UCSD-AML1 (cell line): ENCODE data around the gene VAV2.

Experiments used
- DNase-seq: peaks from one replicate; lab custom pipeline; 2025; ENCODE audit not compliant: unreplicated experiment; lab: John Stamatoyannopoulos, UW

The VAV2 gene

GRCh38 chr9:133803745-133804144 lies 188.4 kb downstream of the VAV2 start:
- no peak for DNase-seq

DNA sequence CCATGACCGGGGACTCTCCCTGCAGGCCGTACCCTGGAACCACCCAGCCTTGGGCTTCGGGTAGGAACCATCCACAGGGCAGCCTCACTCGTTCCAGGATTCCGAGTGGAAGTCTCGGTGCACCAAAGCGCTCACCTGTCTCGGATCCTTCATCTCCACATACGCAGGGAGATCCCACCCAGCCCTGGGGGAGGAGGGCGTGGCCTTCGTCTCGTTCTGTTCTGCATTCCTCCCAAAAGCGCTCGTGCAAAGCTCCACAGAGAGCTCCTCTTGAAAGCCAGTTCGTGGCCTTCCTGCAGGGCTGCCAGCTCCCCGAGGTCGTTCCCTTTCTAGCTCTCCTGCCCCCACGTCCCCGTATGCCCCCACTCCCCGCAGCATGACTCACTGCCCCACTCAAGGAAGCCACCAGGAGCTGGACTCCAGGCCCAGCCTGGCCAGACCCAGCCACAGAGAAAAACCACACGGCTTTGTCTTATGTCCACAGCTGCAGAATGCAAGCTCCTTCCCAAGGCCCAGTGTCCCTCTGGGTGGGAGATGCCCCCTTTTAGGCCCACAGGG lies 189.0 kb downstream of the VAV2 start:
- DNase-seq = no peak

- DNase-seq = no peak
Observed at GRCh38 chr9:133801739-133802138, 190.4 kb downstream of the VAV2 start.

DNA sequence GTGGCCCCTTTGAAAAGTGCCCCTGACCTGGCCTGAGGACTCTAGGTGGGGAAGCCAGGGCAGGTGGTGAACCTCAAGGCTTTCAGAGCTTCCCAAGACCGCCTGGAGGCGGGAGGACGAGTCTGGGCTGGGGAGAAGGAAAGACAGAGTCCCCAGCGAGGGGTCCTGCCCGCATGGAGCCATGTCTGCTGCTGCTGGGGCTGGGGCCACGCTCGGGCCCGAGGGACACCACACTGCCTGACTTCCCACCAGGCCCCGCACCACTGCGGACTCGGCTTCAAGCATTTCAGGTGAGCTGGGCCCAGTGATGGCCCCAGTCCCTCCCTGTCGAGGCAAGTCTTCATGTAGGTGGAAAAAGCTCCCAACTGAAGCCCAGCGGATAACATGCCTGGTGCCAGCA lies 191.9 kb downstream of the VAV2 start:
- DNase-seq = no peak

DNA sequence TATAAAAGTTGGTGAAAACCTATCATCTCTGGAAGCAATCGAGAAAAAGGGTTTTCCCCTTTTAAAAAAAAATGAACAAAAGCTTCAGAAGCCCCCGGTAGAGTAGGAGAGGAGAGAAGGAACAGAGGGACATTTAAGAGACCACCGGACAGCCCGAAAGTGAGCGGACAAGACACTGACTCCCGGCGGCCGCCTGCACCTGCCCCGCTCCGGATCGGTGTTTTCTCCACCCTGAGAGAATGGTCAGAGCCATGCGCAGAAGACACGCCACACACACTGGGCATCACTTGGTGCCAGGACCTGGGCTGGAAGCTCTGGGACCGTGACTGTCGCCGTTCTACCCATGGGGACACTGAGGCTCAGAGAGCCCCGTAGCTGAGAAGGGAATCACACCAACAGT lies 192.4 kb downstream of the VAV2 start:
- DNase-seq = no peak

DNA sequence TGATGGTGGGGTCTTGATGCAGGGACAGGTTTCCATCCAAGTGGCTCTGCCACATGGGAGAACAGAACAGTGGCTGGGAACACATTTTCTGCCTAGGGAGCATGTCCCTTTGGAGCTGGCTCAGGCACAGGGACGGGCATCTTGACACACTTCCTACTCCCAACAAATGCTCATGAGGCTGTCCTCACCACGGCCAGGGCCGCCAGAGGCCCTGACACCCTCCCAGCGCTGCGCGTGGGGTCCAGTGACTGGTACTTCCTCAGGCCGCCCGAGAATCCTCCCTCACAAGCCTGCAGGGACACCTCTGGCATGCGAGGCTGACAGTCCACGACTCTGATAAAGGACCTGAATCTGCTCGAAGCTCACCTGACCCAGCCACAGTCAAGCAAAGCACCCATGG lies 193.0 kb downstream of the VAV2 start:
- no peak for DNase-seq

DNA sequence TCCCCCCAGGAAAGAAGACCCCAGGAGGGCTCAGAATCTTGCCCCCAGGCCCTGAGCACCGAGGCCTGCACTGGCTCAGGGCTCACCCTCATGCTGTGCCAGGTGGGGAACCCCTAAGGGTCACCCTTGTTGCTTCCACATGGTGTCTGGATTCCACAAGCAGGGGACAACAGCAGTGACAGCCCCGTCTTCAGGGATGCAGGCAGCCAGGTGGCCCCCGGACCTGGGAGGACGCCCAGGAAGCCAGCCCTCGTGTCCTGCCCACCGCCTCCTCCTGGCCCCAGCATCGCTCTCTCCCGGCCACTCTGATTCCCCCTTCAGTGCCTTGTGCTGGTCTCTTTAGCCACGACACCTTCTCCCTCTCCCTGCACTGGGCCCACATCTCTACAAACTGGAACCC lies 194.0 kb downstream of the VAV2 start:
- no peak for DNase-seq

- DNase-seq = no peak
Observed at GRCh38 chr9:133797406-133798105, 194.6 kb downstream of the VAV2 start.

GRCh38 chr9:133796562-133796961 lies 195.6 kb downstream of the VAV2 start:
- no peak for DNase-seq

DNA sequence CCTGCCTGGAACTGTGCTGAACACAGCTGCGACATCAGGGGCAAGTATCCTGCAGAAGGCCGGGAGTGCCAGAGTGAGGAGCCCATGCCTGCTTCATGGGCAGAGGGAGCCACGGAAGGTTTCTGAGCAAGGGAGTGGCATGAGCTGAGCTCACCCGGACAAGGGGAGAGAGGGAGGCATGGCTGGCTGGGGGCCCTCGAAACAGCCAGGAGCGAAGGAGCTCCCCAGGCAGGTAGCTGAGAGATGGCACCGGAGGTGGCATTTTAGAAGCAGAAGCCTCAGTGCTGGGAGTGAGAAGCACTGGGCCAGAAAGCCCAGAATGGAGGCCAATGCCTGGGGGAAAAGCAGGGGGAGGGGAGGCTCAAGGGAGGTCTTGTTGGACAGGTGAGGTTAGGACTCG lies 197.1 kb downstream of the VAV2 start:
- DNase-seq = no peak

GRCh38 chr9:133794016-133794760 lies 197.9 kb downstream of the VAV2 start:
- DNase-seq = no peak

- no peak for DNase-seq
Observed at GRCh38 chr9:133793471-133793870, 198.7 kb downstream of the VAV2 start.

- peak; percentile 77 for DNase-seq
Observed at GRCh38 chr9:133792721-133793470, 199.2 kb downstream of the VAV2 start.

DNA sequence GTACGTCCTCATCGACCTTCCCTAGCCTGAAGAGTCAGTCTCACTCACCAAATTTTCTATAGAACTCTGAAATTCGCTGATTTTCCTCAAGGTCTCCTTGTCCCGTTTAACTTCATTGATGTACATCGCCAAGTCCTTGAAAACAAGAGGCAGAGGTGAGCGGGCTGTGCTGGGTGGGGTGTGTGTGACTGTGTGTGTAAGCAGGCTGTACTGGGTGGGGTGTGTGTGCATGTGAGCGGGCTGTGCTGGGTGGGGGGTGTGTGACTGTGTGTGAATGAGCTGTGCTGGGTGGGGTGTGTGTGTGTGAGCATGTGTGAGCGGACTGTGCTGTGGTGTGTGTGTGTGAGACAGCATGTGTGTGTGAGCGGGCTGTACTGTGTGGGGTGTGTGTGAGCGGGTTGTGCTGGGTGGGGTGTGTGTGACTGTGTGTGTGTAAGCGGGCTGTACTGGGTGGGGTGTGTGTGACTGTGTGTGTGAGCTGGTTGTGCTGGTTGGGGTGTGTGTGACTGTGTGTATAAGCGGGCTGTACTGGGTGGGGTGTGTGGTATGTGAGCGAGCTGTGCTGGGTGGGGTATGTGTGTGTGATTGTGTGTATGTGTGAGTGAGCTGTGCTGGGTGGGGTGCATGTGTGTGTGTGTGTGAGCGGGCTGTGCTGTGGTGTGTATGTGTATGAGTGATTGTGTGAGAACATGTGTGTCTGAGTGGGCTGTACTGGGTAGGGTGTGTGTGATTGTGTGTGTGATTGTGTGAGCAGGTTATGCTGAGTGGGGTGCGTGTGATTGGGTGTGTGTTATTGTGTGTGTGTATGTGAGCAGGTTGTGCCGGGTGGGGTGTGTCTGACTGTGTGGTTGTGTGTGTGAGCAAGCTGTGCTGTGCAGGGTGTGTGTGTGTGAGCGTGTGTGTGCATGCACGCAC lies 200.1 kb downstream of the VAV2 start:
- DNase-seq = no peak

DNA sequence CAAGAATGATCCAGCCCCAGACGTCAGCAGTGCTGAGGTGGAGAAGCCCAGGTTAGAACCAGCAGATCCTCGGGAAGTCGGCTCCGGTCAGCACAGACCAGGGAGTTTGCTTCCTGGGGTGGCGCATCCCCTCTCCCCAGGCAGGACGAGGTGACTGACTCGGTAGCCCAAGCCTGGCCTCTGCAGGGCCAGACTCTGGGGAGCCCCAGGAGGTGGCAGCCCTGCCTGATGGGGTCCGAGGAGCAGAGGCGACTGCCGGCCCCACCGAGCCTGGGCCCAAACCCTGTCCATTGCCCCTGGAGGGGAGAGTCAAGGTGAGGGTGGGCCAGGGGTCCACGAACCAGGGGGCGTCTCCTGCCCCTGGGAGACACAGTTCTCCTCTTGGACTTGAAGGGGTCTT lies 201.1 kb downstream of the VAV2 start:
- no peak for DNase-seq

DNA sequence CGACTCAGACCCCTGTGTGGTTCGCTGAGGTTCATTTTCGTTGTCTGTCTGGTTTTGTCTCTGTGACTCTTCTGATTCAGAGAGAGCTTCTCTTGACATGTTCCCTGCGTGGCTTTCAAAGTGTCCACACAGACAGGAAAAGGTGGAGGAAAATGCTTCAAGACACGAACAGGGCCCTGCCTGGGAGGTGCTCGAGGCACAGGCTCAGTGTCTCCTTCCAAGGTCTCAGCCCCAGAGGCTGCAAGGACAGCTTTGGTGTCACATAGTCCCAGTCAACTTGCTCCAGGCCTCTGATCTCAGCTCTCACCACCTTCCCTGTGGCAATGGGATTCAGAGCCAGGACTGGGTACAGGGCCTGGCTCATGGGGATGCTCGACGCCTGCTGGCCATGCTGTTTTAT lies 202.3 kb downstream of the VAV2 start:
- peak; percentile 31 for DNase-seq

- peak; percentile 81 for DNase-seq
Observed at GRCh38 chr9:133788819-133789717, 203.1 kb downstream of the VAV2 start.

DNA sequence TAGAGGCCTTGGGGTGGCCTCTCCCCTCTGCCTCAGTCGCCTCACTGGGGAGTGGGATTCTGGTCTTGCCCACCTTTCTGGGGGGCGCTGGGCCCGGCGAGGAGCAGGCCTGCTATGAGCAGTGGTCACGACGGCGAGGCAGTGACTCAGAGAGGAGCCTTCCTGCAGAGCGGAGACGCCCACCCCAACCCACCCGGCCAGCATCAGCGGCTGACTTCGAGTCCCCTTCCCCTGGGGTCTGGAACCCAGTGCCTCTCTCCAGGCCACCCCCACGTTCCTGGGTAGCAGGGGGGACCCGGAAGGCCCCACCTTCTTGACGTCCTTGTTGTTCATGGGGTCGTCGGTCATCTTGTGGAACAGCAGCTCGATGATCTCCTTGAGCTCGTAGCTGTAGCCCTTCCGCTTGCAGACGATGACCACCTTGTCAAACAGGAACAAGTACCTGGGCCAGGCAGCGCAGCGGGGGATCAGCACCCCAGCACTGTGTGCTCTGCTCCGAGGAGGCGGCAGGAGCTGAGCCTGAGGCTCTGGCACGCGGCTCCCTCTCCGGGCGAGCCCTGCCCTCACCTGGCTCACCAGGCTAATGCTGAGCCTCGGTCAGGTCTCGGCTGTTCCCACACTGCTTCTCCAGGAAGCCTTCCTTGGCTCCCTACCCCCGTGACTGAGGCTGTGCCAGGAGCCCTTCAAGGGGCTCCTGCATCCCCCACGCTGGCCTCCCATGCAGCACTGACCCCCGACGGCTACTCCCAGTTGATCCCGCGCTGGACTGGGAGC lies 203.9 kb downstream of the VAV2 start:
- no peak for DNase-seq

- DNase-seq = peak; percentile 53
Observed at GRCh38 chr9:133787754-133788025, 204.4 kb downstream of the VAV2 start.
